ENCODE results near the gene SOHLH1. TPM values are rescaled to one million over a fixed set of nuclear protein-coding genes. Genes with fewer than 3 reads are reported as not detected.

The SOHLH1 gene
- total and polyA plus RNA-seq, 4 donors, result not detected

GRCh38 chr9:135660407-135660806 is 38.9 kb downstream of the SOHLH1 start:
- 91 to 93% methylated on average over 22 of the region's 22 CpGs for WGBS, 2 donors
- no peak overlapping the region for H3K9ac ChIP-seq (ENCODE audit: insufficient read depth in 1 of 2, low read length in 2 of 2)
- no peak overlapping the region for H3K27ac ChIP-seq (ENCODE audit: low read depth in 1 of 2, low read length in 1 of 2)
- DNase-seq, result no peak
- no peaks in the 10 kb centered on the region for H3K36me3 ChIP-seq (ENCODE audit: control insufficient read depth in 4 of 4, insufficient read depth in 4 of 4, low read length in 4 of 4)
- H3K4me3 ChIP-seq, result no peak overlapping the region
- TF ChIP-seq CTCF (IDR thresholded peaks at IDR 0.05; ENCODE audit: control extremely low read depth, extremely low read depth), result no peak
- no peaks in the 10 kb centered on the region for H3K27me3 ChIP-seq (ENCODE audit: control insufficient read depth in 3 of 3, insufficient read depth in 3 of 3, low read length in 2 of 3)
- no peak for ATAC-seq (ENCODE audit: insufficient read depth, low FRiP score)
- peaks cover 0 to 1% (median 0%) of the 10 kb centered on the region in 4 donors for H3K9me3 ChIP-seq (ENCODE audit: control insufficient read depth in 4 of 4, insufficient read depth in 3 of 4, low read length in 3 of 4)
- H3K4me1 ChIP-seq (ENCODE audit: control insufficient read depth in 5 of 5, insufficient read depth in 5 of 5, low read length in 5 of 5), result no peaks in the 10 kb centered on the region

- no peak overlapping the region for H3K27ac ChIP-seq (ENCODE audit: low read depth in 1 of 2, low read length in 1 of 2)
- H3K9me3 ChIP-seq (ENCODE audit: control insufficient read depth in 4 of 4, insufficient read depth in 3 of 4, low read length in 3 of 4), result peaks cover 0 to 1% (median 0%) of the 10 kb centered on the region in 4 donors
- TF ChIP-seq CTCF (IDR thresholded peaks at IDR 0.05; ENCODE audit: control extremely low read depth, extremely low read depth), result no peak
- no peak overlapping the region for H3K9ac ChIP-seq (ENCODE audit: insufficient read depth in 1 of 2, low read length in 2 of 2)
- H3K27me3 ChIP-seq (ENCODE audit: control insufficient read depth in 3 of 3, insufficient read depth in 3 of 3, low read length in 2 of 3), result no peaks in the 10 kb centered on the region
- no peaks in the 10 kb centered on the region for H3K4me1 ChIP-seq (ENCODE audit: control insufficient read depth in 5 of 5, insufficient read depth in 5 of 5, low read length in 5 of 5)
- no peak overlapping the region for H3K4me3 ChIP-seq
- no peaks in the 10 kb centered on the region for H3K36me3 ChIP-seq (ENCODE audit: control insufficient read depth in 4 of 4, insufficient read depth in 4 of 4, low read length in 4 of 4)
- DNase-seq (no peak), ATAC-seq (ENCODE audit: insufficient read depth, low FRiP score) (no peak)
- 90% methylated on average over 13 of the region's 13 CpGs for WGBS, 2 donors
Measured at GRCh38 chr9:135659252-135659651, 40.0 kb downstream of the SOHLH1 start.

GRCh38 chr9:135657416-135657815 is 41.9 kb downstream of the SOHLH1 start:
- Histone ChIP-seq H3K4me1 (ENCODE audit: control insufficient read depth in 5 of 5, insufficient read depth in 5 of 5, low read length in 5 of 5) (no peaks in the 10 kb centered on the region), H3K27me3 (ENCODE audit: control insufficient read depth in 3 of 3, insufficient read depth in 3 of 3, low read length in 2 of 3) (no peaks in the 10 kb centered on the region), H3K9me3 (ENCODE audit: control insufficient read depth in 4 of 4, insufficient read depth in 3 of 4, low read length in 3 of 4) (peaks cover 0 to 1% (median 0%) of the 10 kb centered on the region in 4 donors), H3K4me3 (no peak overlapping the region), H3K36me3 (ENCODE audit: control insufficient read depth in 4 of 4, insufficient read depth in 4 of 4, low read length in 4 of 4) (no peaks in the 10 kb centered on the region), H3K27ac (ENCODE audit: low read depth in 1 of 2, low read length in 1 of 2) (no peak overlapping the region), H3K9ac (ENCODE audit: insufficient read depth in 1 of 2, low read length in 2 of 2) (no peak overlapping the region)
- WGBS, 2 donors, result 83 to 89% methylated on average over 15 of the region's 15 CpGs
- no peak for ATAC-seq (ENCODE audit: insufficient read depth, low FRiP score)
- no peak for TF ChIP-seq CTCF (IDR thresholded peaks at IDR 0.05; ENCODE audit: control extremely low read depth, extremely low read depth)
- no peak for DNase-seq

GRCh38 chr9:135655317-135655716 is 44.0 kb downstream of the SOHLH1 start:
- no peak for ATAC-seq (ENCODE audit: insufficient read depth, low FRiP score)
- no peak overlapping the region for H3K9ac ChIP-seq (ENCODE audit: insufficient read depth in 1 of 2, low read length in 2 of 2)
- no peaks in the 10 kb centered on the region for H3K27me3 ChIP-seq (ENCODE audit: control insufficient read depth in 3 of 3, insufficient read depth in 3 of 3, low read length in 2 of 3)
- H3K27ac ChIP-seq (ENCODE audit: low read depth in 1 of 2, low read length in 1 of 2), result no peak overlapping the region
- H3K36me3 ChIP-seq (ENCODE audit: control insufficient read depth in 4 of 4, insufficient read depth in 4 of 4, low read length in 4 of 4), result no peaks in the 10 kb centered on the region
- DNase-seq, result no peak
- 76 to 80% methylated on average over 7 to 8 of the region's 8 CpGs for WGBS, 2 donors
- H3K4me3 ChIP-seq, result no peak overlapping the region
- no peaks in the 10 kb centered on the region for H3K4me1 ChIP-seq (ENCODE audit: control insufficient read depth in 5 of 5, insufficient read depth in 5 of 5, low read length in 5 of 5)
- H3K9me3 ChIP-seq (ENCODE audit: control insufficient read depth in 4 of 4, insufficient read depth in 3 of 4, low read length in 3 of 4), result peaks cover 0 to 3% (median 1%) of the 10 kb centered on the region in 4 donors
- TF ChIP-seq CTCF (IDR thresholded peaks at IDR 0.05; ENCODE audit: control extremely low read depth, extremely low read depth), result no peak

Data from lung (tissue), 12 donors.